WTC11 (cell line): ENCODE measurements around the gene GDA. TPM values are rescaled to one million over a fixed set of nuclear protein-coding genes. Genes with fewer than 3 reads are reported as not detected.

Experiments
- ATAC-seq: fragments of 200-7000 bp; cut with Tn5 transposase; 2 replicates; pipeline ENCODE4 v1.10.0; 2021; ENCODE audit warnings: mild to moderate bottlenecking, moderate library complexity
- CTCF ChIA-PET: fragments of 300-600 bp; sonication (Branson Sonifier 250); formaldehyde crosslinking; loops from one replicate; lab custom pipeline; 2021; ENCODE audit warnings: antibody characterized with exemption; lab: Charles Lee
- POLR2A ChIA-PET: fragments of 350-600 bp; sonication (Branson Sonifier 250); formaldehyde crosslinking; loops from one replicate; lab custom pipeline; 2021; ENCODE audit warnings: antibody characterized with exemption; lab: Charles Lee
- DNase-seq: peaks from one replicate; pipeline ENCODE4 v3.0.0; 2021; ENCODE audit warnings: low spot score
- H3K27ac Mint-ChIP-seq: 2 replicates; pipeline ENCODE4 v1.8.0; 2021; ENCODE audit warnings: mixed read lengths
- H3K27me3 Mint-ChIP-seq: 2 replicates; pipeline ENCODE4 v1.8.0; 2021; ENCODE audit warnings: low read depth, mild to moderate bottlenecking, moderate library complexity, mixed read lengths
- H3K36me3 Mint-ChIP-seq: 2 replicates; pipeline ENCODE4 v1.8.0; 2021; ENCODE audit warnings: mixed read lengths
- H3K4me1 Mint-ChIP-seq: 2 replicates; pipeline ENCODE4 v1.8.0; 2022; ENCODE audit warnings: mixed read lengths
- H3K4me3 Mint-ChIP-seq: 2 replicates; pipeline ENCODE4 v1.8.0; 2021; ENCODE audit warnings: mild to moderate bottlenecking, moderate library complexity, mixed read lengths
- H3K9me3 Mint-ChIP-seq: 2 replicates; pipeline ENCODE4 v1.8.0; 2021; ENCODE audit warnings: mixed read lengths
- FOXJ3 ChIP-seq: sonication (generic); formaldehyde crosslinking; IDR thresholded peaks from 2 replicates; pipeline ENCODE4 v1.9.0; 2021; ENCODE audit warnings: missing genetic modification reagents, mild to moderate bottlenecking, borderline replicate concordance
- GRHL2 ChIP-seq: fragments of 250-450 bp; sonication (Bioruptor Pico); IDR thresholded peaks from 2 replicates; pipeline ENCODE4 v1.8.0; 2022; ENCODE audit warnings: mild to moderate bottlenecking, moderate library complexity; ENCODE audit not compliant: insufficient replicate concordance, severe bottlenecking
- HMGA2 ChIP-seq: fragments of 250-450 bp; sonication (Bioruptor Pico); IDR thresholded peaks from 2 replicates; pipeline ENCODE4 v1.4.0; 2021; ENCODE audit warnings: mild to moderate bottlenecking, moderate library complexity
- JAZF1 ChIP-seq: fragments of 250-450 bp; sonication (Bioruptor Pico); IDR thresholded peaks from 2 replicates; pipeline ENCODE4 v1.9.0; 2021; ENCODE audit warnings: moderate library complexity, mild to moderate bottlenecking, inconsistent platforms
- NFYB ChIP-seq: sonication (generic); formaldehyde crosslinking; conservative IDR thresholded peaks from 2 replicates; pipeline ENCODE4 v1.8.0; 2022; ENCODE audit warnings: low read depth, missing genetic modification reagents
- NR1H2 ChIP-seq: sonication (generic); formaldehyde crosslinking; IDR thresholded peaks from 2 replicates; pipeline ENCODE4 v1.9.0; 2021; ENCODE audit warnings: mild to moderate bottlenecking, moderate library complexity, missing genetic modification reagents
- OVOL2 ChIP-seq: fragments of 250-450 bp; sonication (Bioruptor Pico); IDR thresholded peaks from 2 replicates; pipeline ENCODE4 v1.9.0; 2021; ENCODE audit warnings: mild to moderate bottlenecking, borderline replicate concordance
- SMAD4 ChIP-seq: sonication (generic); formaldehyde crosslinking; IDR thresholded peaks from 2 replicates; pipeline ENCODE4 v1.8.0; 2022; ENCODE audit warnings: mild to moderate bottlenecking, missing genetic modification reagents
- SOX15 ChIP-seq: fragments of 250-450 bp; sonication (Bioruptor Pico); IDR thresholded peaks from 2 replicates; pipeline ENCODE4 v1.9.0; 2021; ENCODE audit warnings: mild to moderate bottlenecking
- SP1 ChIP-seq: sonication (generic); formaldehyde crosslinking; conservative IDR thresholded peaks from 2 replicates; pipeline ENCODE4 v1.8.1; 2022; ENCODE audit warnings: missing genetic modification reagents
- STAT6 ChIP-seq: sonication (generic); formaldehyde crosslinking; conservative IDR thresholded peaks from 2 replicates; pipeline ENCODE4 v1.8.1; 2023; ENCODE audit warnings: mild to moderate bottlenecking, low read depth, missing genetic modification reagents, moderate library complexity
- TCF7 ChIP-seq: sonication (generic); formaldehyde crosslinking; IDR thresholded peaks from 2 replicates; pipeline ENCODE4 v1.8.0; 2022; ENCODE audit warnings: mild to moderate bottlenecking, low read depth, missing genetic modification reagents, moderate library complexity
- ZNF121 ChIP-seq: sonication (generic); formaldehyde crosslinking; IDR thresholded peaks from 2 replicates; pipeline ENCODE4 v1.8.0; 2023; ENCODE audit warnings: missing genetic modification reagents
- ZNF232 ChIP-seq: sonication (generic); formaldehyde crosslinking; IDR thresholded peaks from 2 replicates; pipeline ENCODE4 v1.8.0; 2022; ENCODE audit warnings: mild to moderate bottlenecking, missing genetic modification reagents
- ZNF263 ChIP-seq: sonication (generic); formaldehyde crosslinking; IDR thresholded peaks from 2 replicates; pipeline ENCODE4 v1.8.1; 2022; ENCODE audit warnings: low read depth, mild to moderate bottlenecking, moderate library complexity, missing genetic modification reagents
- ZNF396 ChIP-seq: fragments of 250-450 bp; sonication (Bioruptor Pico); IDR thresholded peaks from 2 replicates; pipeline ENCODE4 v1.8.0; 2021; ENCODE audit warnings: mild to moderate bottlenecking, moderate library complexity, borderline replicate concordance
- ZNF425 ChIP-seq: fragments of 250-450 bp; sonication (Bioruptor Pico); conservative IDR thresholded peaks from 2 replicates; pipeline ENCODE4 v1.9.0; 2021; ENCODE audit warnings: mild to moderate bottlenecking
- total RNA-seq: library from RNA; stranded (reverse); gene quantifications from 3 replicates; pipeline ENCODE4 v1.2.3, GENCODE V29; 2021
- TF ChIP-seq, protein P1 (sequence below): fragments of 250-450 bp; sonication (Bioruptor Pico); IDR thresholded peaks from 2 replicates; pipeline ENCODE4 v1.9.0; 2021; ENCODE audit warnings: moderate library complexity, mild to moderate bottlenecking, inconsistent platforms, borderline replicate concordance
- TF ChIP-seq, protein P2 (sequence below): sonication (generic); formaldehyde crosslinking; IDR thresholded peaks from 2 replicates; pipeline ENCODE4 v1.8.1; 2022; ENCODE audit warnings: low read depth, missing genetic modification reagents, borderline replicate concordance
- TF ChIP-seq, protein P3 (sequence below): sonication (generic); formaldehyde crosslinking; IDR thresholded peaks from 2 replicates; pipeline ENCODE4 v1.8.1; 2022; ENCODE audit warnings: missing genetic modification reagents, borderline replicate concordance

GDA gene
- total RNA-seq, 1 experiment from 2014 or later: 0.68 TPM

GRCh38 chr9:72145733-72146505 lies 3.3 kb upstream of the GDA start (continued):
- TF ChIP-seq ZNF121 (no peak), SP1 (no peak), ZNF396 (CRISPR knock-in tag) (no peak), NR1H2 (CRISPR knock-in tag) (no peak)

DNA sequence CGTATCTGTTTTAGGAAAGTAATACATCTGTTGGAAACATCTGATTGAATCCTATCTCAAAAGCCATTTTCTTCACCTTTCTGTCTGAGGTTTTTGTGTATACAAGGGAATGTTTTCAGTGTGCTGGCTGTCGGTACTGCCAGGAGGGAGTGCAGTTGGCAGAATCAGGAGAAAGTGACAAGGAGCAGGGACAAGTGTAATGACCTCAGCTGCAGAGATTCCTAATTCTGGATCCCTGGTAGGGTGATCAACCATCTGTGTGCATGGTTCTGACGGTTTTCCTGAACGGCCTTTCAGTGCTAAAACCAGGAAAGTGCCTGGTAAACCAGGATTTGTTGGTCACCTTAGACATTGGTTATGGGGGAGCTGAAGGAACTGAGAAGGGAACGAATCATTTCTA lies 1.6 kb upstream of the GDA start:
- ChIA-PET CTCF (interaction anchor here (0.9 to 1.1 kb wide), 2 partner anchors 109 to 122 kb away, joined by 3 to 8 read pairs; no protein-coding TSS in a partner anchor), POLR2A (no interaction called here)
- Mint-ChIP-seq H3K4me1 (peaks cover 11% of the 10 kb centered on the region), H3K4me3 (no peak overlapping the region), H3K27ac (no peak overlapping the region), H3K27me3 (peaks cover 50% of the 10 kb centered on the region), H3K36me3 (no peaks in the 10 kb centered on the region), H3K9me3 (no peaks in the 10 kb centered on the region)
- no peak for TF ChIP-seq SOX15 (CRISPR knock-in tag)
- no peak for TF ChIP-seq HMGA2
- no peak for TF ChIP-seq OVOL2 (CRISPR knock-in tag)
- TF ChIP-seq, protein P1, sequence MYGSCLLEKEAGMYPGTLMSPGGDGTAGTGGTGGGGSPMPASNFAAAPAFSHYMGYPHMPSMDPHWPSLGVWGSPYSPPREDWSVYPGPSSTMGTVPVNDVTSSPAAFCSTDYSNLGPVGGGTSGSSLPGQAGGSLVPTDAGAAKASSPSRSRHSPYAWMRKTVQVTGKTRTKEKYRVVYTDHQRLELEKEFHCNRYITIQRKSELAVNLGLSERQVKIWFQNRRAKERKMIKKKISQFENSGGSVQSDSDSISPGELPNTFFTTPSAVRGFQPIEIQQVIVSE: no peak
- TF ChIP-seq, protein P2, sequence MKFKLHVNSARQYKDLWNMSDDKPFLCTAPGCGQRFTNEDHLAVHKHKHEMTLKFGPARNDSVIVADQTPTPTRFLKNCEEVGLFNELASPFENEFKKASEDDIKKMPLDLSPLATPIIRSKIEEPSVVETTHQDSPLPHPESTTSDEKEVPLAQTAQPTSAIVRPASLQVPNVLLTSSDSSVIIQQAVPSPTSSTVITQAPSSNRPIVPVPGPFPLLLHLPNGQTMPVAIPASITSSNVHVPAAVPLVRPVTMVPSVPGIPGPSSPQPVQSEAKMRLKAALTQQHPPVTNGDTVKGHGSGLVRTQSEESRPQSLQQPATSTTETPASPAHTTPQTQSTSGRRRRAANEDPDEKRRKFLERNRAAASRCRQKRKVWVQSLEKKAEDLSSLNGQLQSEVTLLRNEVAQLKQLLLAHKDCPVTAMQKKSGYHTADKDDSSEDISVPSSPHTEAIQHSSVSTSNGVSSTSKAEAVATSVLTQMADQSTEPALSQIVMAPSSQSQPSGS (CRISPR knock-in tag): no peak
- no peak for TF ChIP-seq ZNF232
- DNase-seq (no peak), ATAC-seq (no peak)

DNA sequence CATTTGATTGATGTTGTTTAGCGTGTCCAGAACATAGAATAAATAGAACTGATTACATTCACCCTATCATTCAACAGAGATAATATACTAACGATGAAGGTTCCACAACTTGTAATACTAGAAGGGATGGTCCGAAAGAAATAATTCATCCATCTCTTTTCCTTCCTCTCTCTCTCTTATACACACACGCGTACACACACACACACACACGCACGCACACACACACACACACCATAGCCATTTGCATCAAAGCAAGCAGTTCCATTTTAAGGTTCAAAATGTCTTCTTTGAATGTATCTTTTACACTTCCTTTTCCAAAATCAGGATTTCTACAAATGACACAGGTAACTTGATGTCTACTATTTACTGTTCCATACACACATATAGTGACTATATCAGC lies 887 bp downstream of the GDA start:
- ATAC-seq: no peak
- no peak for DNase-seq
- no peaks in the 10 kb centered on the region for H3K36me3 Mint-ChIP-seq
- peak overlapping the region; percentile 77 for H3K4me3 Mint-ChIP-seq
- ChIA-PET POLR2A (no interaction called here), CTCF (interaction anchor here (0.6 kb wide), 1 partner anchor 55 kb away, joined by 5 read pairs; no protein-coding TSS in a partner anchor)
- peaks cover 50% of the 10 kb centered on the region for H3K27me3 Mint-ChIP-seq
- no peak for TF ChIP-seq STAT6 (CRISPR knock-in tag)
- no peak for TF ChIP-seq ZNF425 (CRISPR knock-in tag)
- no peak for TF ChIP-seq TCF7
- no peak for TF ChIP-seq NFYB (CRISPR knock-in tag)
- TF ChIP-seq FOXJ3 (CRISPR knock-in tag): no peak
- TF ChIP-seq JAZF1 (CRISPR knock-in tag): no peak
- TF ChIP-seq, protein P3, sequence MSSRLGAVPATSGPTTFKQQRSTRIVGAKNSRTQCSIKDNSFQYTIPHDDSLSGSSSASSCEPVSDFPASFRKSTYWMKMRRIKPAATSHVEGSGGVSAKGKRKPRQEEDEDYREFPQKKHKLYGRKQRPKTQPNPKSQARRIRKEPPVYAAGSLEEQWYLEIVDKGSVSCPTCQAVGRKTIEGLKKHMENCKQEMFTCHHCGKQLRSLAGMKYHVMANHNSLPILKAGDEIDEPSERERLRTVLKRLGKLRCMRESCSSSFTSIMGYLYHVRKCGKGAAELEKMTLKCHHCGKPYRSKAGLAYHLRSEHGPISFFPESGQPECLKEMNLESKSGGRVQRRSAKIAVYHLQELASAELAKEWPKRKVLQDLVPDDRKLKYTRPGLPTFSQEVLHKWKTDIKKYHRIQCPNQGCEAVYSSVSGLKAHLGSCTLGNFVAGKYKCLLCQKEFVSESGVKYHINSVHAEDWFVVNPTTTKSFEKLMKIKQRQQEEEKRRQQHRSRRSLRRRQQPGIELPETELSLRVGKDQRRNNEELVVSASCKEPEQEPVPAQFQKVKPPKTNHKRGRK (CRISPR knock-in tag): no peak
- no peak for TF ChIP-seq ZNF263 (CRISPR knock-in tag)
- TF ChIP-seq GRHL2 (CRISPR knock-in tag): no peak
- no peak for TF ChIP-seq SMAD4
- H3K9me3 Mint-ChIP-seq: peaks cover 4% of the 10 kb centered on the region
- H3K4me1 Mint-ChIP-seq: peaks cover 11% of the 10 kb centered on the region
- H3K27ac Mint-ChIP-seq: no peak overlapping the region
